Activated CD4-positive, CD25-positive, alpha-beta regulatory T cell (primary cell): ENCODE results near the gene PDE4D.
"Not testable (repeated sequence)": the region's sequence is repeated elsewhere in the genome, so short reads cannot be mapped to it uniquely, and the experiment has no call there.

Experiments used
- DNase-seq, 4 experiments: peaks; one replicate each; lab custom pipeline; 2025; lab: John Stamatoyannopoulos, UW

The PDE4D gene

GRCh38 chr5:59583151-59583809 is 310.2 kb downstream of the PDE4D start:
- no peak for DNase-seq

- DNase-seq, result no peak
Measured at GRCh38 chr5:59582746-59583145, 310.8 kb downstream of the PDE4D start.

GRCh38 chr5:59579824-59580167 is 313.7 kb downstream of the PDE4D start:
- DNase-seq, result no peak

GRCh38 chr5:59579101-59579823 is 314.3 kb downstream of the PDE4D start:
- no peak for DNase-seq

- DNase-seq, result no peak
Measured at GRCh38 chr5:59577485-59577884, 316.0 kb downstream of the PDE4D start.

GRCh38 chr5:59575648-59576445 is 317.7 kb downstream of the PDE4D start:
- no peak for DNase-seq

GRCh38 chr5:59573509-59573908 is 320.0 kb downstream of the PDE4D start:
- not testable (repeated sequence) for DNase-seq

GRCh38 chr5:59571067-59571466 is 322.5 kb downstream of the PDE4D start:
- no peak for DNase-seq

- DNase-seq, result no peak
Measured at GRCh38 chr5:59569608-59570334, 323.8 kb downstream of the PDE4D start.

GRCh38 chr5:59569158-59569557 is 324.4 kb downstream of the PDE4D start:
- DNase-seq, result no peak

GRCh38 chr5:59568161-59568560 is 325.4 kb downstream of the PDE4D start:
- DNase-seq, result no peak

- DNase-seq, result no peak
Measured at GRCh38 chr5:59565551-59565950, 328.0 kb downstream of the PDE4D start.

GRCh38 chr5:59564895-59565294 is 328.6 kb downstream of the PDE4D start:
- DNase-seq, result no peak

- no peak for DNase-seq
Measured at GRCh38 chr5:59562756-59563389, 330.7 kb downstream of the PDE4D start.

- DNase-seq, result no peak
Measured at GRCh38 chr5:59560553-59560952, 333.0 kb downstream of the PDE4D start.

GRCh38 chr5:59559847-59560246 is 333.7 kb downstream of the PDE4D start:
- DNase-seq, result no peak

- no peak for DNase-seq
Measured at GRCh38 chr5:59559323-59559722, 334.2 kb downstream of the PDE4D start.

GRCh38 chr5:59558501-59558900 is 335.0 kb downstream of the PDE4D start:
- DNase-seq, result no peak

- DNase-seq, result no peak
Measured at GRCh38 chr5:59557572-59557971, 336.0 kb downstream of the PDE4D start.

- no peak for DNase-seq
Measured at GRCh38 chr5:59555596-59555995, 337.9 kb downstream of the PDE4D start.

GRCh38 chr5:59554501-59554900 is 339.0 kb downstream of the PDE4D start:
- no peak for DNase-seq

- DNase-seq, result no peak
Measured at GRCh38 chr5:59553992-59554391, 339.5 kb downstream of the PDE4D start.
